ENCODE results near the gene QRFP.

QRFP gene

DNA sequence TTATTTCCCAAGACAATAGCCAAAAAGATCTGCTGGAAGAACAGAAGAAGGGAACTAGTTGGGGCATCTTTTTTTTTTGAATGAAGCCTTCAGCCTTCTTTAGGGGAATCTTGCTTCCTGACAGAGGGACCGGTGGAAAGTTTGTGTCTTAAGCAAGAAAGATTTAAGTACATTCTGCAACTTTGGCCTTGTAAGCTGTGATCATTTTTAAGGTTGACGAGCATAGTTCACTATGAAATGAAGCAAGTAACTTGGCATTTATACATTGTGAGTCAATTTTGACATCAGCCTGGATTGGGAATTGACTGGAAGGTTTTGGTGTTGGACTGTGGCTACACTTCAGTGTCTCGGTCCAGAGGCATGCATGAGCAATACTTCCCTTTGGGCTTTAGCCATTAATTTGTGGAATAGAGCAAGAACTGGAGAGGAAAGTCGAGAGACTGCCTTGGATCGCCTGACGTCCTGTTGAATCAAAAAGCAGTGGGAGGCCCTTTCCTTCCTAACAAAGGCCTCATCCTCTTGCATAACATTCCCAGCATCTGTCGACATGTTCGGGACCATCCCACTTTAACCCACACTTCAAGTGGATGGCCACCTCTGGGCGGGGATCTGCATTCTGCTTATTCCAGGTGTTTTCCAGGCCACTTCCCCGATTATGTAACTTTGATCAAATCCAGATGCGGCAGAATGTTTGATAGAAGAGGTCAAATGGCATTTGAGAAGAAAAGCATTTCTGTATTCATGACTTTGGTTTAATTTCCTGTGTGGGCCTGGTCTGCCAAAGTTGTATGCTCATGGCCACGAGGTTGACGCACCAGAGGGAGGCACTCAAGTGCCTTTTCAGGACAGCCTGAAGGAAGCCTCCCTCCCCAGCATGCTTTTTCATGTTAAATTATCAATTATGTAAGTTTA, 49.0 kb downstream of the QRFP start:
- no peak for DNase-seq

DNA sequence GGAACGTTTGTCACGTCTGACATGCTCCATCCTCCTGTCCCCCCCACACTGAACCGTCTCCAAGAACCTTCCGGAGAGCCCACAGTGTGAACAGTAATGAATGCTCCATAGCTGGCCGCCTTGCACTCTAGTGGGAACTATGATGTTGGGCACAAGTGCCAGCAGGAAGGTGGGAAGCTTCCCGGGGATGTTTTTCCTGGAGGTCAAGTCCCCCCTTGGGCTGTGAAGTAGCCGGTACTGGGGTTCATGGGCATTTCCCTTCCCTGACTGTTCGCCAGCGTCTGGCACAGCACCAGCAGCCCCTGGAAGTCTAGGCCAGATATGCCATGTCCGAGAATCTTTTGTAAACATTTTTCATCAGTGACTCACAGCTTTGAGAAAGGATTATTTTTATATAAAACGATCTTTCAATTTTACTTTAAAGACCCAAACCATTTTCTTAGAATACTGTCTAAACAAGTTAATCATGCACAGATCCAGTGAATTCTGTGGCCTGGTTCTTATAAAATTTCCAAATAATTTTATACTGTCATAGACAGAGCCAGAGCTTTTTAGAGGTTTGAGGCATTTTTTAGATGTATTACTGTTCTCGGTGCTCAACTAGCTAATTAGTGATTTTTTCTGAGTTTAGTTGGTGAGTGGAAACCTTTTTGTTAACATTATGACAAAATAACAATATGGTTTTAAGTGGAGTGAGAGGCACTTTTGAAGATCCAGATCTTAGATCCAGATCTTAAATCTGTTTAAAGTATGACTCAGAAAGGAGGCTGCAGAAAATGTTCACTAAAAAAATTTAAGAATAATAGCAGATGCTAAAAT, 49.9 kb downstream of the QRFP start:
- no peak for DNase-seq

DNA sequence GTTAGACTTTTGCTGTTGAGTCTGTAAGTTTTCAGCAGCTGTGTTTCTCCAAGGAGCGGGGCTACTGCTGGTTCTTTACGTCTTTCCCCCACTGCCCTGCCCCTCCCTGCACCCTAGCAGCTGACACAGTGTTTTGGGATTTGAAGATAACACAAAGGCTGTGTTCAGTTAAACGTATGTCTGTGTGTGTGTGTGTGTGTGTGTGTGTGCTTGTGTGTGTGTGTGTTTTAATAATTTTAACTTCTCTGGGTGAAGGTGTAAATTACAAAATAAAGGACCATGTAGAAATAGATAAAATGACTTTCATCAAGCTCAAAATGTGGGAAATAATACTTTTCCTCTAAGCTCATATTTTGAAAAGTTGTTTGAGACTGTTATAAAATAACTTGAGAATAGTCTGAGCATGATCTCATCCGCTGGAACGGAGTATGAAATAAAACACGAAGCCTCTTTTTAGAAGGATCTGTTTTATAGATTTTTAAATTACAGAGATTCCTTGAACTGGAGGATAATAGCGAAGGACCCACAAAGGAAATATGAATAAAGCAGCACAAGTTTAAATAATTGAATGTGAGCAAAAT, 50.6 kb downstream of the QRFP start:
- DNase-seq: no peak

DNA sequence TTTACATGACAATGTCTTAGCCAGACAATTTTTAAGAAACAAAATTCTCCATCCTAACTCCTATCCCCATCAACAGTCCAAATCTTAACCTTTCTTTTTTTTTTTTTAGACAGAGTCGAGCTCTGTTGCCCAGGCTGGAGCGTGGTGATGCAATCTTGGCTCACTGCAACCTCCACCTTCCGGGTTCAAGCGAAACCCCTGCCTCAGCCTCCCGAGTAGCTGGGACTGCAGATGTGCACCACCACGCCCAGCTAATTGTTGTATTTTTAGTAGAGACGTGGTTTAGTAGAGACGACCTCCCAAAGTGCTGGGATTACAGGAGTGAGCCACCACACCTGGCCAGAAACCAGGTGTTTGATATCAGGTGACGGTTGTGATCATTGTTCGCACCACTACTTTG, 51.4 kb downstream of the QRFP start:
- DNase-seq: no peak

DNA sequence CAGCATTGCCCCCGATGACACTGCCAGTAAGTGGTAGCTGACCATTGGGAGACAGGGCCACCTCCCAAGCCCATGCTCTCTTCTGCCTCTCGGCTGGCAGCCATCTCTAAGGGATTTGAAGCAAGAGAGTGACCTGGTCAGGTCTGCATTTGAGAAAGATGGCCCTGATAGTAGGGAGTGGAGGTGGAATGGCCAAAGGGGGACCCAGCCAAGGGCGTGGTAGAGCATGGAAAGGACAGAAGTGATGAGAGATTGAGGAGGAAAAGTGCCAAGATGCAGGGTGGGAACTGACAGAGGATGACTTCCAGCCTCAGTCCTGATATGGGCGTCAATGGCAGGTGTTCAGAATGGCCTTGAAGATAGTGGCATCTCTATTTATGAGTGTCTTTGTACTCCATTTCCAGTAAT, 52.6 kb downstream of the QRFP start:
- no peak for DNase-seq

DNA sequence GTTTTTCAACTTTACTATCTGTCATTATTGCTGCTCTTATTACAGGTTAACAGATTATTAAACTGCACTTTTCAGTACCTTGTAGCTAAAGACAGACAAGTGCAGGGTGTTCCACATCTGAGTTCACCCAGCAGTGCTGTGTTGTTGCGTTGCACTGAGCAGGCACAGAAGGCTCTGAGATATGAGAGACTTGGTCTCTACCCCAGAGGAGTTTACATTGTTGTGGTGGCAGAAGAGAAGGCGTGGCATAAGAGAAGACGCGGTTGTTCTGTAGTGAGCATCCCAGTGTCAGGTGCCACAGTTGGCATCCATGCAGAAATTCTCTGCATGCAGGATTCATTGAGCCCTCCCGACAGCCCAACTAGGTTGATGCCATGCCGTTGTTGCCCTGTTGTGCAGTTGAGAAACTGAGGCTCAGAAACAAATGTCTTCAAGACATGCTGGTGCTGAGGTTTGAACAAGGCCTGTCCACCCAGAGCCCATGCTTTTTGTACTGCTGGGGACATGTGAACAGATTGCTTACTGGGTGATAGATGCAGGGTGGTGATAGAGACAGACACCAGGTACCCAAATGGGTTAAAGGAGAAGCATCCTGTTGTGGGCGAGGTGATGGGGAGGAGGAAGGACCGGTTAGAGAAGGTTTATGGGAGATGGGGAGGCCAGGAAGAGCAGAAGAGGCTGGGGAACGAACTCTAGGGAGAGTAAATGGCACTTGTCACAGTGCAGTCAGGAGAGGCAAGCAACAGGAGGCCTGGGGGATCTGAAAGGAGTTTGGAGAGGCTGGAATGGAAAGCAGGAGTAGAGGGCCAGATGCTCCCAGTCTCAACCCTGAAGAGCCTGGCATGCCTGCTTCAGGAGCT, 53.3 kb downstream of the QRFP start:
- DNase-seq: no peak
